HG03575 (cell line): ENCODE results near the gene ABCC3.

Experiments used
- ATAC-seq: cut with Tn5 transposase; IDR thresholded peaks from one replicate; pipeline ENCODE4 v1.9.1; 2021; ENCODE audit not compliant: unreplicated experiment, insufficient number of reproducible peaks, low FRiP score; ENCODE audit errors: extremely low read depth

Gene ABCC3

DNA sequence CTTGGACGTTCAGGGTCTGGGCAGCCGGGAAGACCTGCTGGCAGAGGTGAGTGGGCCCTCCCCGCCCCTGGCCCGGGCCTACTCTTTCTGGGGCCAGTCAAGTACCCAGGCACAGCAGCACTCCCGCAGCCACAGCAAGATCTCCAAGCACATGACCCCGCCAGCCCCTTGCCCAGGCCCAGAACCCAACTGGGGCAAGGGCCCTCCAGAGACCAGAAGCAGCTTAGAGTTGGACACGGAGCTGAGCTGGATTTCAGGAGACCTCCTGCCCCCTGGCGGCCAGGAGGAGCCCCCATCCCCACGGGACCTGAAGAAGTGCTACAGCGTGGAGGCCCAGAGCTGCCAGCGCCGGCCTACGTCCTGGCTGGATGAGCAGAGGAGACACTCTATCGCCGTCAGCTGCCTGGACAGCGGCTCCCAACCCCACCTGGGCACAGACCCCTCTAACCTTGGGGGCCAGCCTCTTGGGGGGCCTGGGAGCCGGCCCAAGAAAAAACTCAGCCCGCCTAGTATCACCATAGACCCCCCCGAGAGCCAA, 8.6 kb upstream of the ABCC3 start:
- no peak for ATAC-seq

DNA sequence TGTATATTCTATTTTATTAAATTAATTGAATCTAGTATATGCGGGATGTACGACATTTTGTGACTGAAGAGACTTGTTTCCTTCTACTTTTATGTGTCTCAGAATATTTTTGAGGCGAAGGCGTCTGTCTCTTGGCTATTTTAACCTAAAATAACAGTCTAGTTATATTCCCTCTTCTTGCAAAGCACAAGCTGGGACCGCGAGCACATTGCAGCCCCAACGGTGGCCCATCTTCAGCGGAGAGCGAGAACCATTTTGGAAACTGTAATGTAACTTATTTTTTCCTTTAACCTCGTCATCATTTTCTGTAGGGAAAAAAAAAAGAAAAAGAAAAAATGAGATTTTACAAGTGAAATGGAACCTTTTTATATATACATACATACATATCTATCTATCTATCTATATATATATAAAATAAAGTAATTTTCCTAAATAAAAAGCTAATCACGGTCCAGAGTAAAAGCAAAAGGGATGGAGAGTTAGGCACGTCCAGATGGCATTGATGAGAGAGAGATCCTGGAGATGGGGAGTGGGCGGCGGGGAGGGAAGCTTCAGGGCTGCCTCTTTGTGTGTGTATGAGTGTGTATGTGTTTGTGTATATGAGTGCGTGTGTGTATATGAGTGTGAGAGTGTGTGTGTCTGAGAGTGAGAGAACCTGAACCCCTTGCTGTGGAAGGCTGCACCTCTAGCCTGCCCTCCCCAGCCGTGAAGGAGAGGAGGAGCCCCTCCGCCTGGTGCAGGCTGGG, 7.5 kb upstream of the ABCC3 start:
- ATAC-seq: no peak

DNA sequence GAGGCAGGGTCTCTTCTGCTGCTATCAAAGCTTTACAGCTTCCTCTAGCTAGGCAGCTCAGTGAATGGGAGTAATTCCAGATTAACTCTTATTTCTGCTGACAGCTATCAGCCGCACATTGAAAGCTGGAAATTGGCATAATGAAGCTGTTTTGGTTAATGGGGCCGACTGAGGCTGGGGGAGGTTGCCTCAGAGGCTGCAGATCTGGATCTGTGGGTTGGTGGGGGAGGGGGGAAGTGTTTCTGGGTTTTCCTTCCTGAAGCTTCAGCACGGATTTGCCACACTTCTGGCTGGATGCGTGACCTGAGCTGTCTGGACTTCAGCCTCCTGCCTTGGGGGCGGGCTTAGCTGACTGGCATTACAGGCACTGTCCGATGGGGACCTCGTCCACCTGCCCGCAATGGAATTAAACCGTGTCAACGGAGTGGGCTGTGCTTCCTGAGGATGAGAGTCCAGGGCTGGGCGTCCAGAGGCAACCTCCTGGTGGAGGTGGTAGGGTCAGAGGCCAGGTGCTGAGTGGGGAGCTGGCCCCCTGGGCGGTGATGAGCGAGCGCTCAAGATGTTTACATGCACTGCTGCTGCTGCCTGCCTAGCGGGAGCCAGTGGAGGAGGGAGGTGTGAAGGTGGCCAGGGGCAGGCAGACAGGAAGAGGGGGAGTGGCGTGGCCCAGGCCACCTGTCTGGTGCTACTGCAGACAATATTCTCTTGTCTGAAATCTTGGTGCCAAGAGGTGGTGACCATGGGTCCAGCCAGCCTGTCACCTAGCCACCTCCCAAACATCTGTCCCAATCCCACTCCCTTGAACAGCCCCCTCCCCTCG, 6.7 kb upstream of the ABCC3 start:
- no peak for ATAC-seq

DNA sequence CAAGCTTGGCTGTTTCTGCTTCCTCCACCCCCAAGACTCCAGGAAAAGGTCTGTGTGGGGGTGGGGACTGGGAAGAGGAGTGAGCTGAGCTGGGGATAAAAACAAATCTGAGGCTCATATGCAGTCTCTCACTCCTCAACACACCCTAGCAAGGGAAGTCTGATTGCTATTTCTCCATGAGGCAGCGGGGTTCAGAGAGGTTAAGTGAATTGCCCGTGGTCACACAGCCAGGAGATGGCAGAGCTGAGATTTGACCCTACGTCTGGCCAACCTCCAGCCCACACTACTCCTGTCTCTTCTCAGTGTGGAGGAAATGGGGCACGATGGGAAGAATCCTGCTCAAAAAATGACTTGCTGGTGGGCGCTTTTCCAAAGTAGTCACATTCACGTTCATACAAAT, 4.8 kb upstream of the ABCC3 start:
- ATAC-seq: no peak

DNA sequence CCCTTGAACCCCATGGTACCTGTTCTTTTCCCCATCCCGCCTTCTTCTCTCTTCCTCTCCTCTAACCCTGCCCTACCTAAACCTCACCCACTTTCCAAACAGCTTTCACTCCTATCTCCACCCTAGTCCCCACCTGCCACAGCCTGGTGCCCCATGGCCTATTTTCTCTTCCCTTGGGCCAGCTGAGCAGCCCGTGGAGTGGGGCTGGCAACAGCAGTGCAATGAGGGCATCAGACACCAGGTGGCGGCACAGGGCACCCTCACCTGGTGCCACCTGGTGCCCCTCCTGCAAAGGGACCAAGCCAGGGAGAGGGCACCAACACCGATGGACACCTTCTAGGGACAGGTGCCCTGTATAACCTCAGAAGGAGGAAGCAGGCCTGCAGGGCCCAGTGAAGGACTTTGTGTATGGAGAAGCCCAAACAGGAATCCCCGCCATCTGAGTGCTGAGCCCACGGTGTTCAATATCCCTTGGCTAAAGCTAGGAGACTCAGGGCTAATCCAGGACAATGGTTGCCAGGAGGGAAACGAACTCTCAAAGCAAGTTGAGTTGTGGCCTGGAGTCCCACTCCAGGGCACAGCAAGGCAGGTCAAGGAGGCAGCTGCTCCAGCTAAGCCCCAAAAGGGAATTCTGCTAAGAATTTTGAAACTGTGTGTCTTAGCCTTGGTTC, 4.0 kb upstream of the ABCC3 start:
- no peak for ATAC-seq

DNA sequence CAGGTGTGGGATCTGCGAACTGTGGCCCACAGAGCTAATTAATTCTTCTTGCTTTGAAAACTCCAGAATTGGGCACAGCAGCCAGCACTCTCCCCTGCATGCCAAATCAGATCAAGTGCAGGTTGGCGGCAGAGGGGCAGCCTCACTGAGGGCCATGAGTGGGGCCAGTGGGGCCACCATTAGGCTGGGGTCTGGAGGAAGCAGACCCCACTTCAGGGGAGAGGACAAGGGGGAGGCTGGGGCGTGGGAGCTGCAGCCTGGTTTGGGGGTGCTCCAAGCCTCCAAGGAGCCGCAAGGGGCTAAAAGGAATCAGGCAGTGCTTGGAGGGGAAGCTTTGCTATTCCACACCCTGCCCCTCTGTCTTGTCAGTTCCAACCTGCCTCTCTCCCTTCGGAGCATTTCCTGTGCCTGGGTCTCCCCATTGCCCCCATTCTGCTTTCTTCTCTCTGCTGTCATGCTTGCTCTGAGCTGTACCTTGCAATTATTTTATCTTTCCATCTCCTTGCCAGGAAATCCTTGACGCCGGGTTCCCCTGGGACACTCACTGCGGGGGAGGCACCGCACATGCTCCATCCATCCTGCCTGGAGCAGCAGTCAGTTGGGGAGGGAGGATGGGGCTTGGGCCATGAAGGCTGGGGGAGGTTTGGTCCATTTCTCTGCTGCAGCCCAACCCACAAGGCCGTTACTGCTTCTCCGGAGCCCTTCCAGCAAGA, 3.3 kb upstream of the ABCC3 start:
- no peak for ATAC-seq

DNA sequence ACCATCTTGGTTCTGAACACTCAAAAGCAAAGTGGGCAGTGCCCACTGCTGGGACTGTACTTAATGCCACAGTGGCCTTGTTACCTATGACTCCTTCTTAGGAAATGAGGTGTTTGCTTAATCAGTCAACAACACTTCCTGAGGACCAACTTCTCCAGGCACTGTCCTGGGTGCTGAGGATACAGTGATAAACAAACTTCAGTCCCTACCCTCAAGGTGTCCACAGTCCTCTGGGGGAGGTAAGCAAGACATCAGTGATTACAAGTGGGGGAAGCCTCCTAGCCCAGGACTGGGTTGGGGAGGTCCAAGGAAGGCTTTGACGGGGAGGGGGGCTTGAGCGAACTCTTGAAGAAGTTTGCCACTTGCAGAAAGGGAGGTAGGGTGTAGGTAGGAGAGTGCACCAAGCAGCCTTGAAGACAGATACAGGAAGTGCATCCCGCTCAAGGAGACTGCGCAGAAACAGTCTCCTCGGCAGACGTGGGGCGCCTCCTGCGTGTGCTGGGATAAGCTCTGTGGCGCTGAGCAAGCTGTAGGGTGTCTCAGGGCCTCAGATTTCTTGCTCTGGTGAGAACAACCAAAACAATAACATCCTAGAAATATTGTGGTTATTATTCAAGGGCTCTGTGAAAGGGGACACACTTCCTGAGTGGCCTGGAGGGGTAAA, 2.6 kb upstream of the ABCC3 start:
- no peak for ATAC-seq

DNA sequence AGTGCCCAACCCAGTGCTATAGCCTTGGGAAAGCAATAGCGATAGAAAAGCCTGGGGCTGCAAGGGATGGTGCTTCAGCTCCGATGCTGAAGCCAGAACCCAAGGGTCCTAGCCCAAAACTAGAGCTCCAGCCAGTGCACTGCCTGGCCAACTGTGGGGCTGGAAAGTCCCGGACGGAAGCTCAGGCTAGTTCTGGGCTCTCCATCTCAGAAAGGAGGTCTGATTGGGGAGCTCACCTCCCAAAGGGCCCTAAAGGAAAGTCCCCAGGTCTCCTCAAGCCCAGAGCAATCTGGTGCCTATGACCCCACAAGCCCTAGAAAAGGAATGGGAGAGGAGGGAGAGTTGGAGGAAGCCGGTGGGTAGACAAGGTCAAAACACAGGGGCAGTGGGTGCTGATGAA, 2.0 kb upstream of the ABCC3 start:
- no peak for ATAC-seq

DNA sequence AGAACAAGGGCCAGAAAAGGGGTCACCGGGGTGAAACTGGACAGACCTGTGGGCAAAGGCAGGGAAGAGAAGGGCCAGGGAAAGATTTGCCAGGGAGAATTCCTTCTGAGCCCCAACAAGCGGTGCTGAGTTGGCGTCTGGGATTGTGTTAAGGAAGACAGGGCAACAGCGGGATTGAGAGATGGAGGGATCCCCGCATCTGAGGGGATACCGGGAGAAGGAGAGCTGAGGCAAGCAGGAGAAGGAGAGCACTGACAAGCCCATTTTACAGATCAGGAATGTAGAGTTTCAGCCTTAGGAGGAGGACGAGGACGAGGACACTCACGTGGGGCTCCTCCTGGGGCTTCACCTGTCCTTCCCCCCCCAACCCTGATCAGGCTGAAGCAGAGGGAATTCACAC, 998 bp upstream of the ABCC3 start:
- no peak for ATAC-seq

DNA sequence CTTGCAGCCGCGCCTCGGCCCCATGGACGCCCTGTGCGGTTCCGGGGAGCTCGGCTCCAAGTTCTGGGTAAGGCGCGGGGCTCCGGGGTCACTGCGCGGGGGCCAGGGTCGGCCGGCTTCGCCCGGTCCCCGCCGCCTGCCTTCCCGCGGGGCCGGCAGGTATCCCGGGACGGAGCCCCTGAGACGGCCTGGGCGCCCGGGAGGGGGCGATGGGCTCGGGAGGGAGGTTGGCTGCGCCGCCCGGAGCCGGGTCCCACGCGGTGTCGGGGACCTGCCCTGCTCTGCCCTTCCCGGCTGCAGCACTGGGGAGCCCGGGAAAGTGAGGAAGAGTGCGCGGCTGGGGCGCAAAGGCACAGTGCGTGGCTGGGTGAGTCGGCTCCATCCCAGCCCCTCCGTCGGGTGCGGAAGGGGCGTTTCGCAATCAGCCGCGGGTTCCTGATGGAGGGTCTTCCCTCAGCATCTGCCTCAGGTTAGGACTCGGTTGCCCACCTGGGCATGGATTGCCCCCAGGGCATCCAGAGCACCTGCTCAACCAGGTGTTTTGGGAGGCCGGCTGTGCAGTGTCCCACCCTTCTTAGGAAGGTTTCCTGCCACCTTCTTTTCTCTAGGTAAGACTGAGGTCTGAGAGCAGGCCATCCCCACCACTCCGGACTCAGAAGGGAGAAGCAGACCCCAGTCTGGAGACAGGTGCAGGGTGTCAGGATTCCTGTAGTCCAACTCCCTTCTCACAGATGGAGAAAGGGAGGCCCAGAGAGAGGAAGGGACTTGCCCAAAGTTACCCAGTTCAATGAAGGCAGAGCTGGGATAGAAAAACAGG, 442 bp downstream of the ABCC3 start:
- ATAC-seq: no peak

DNA sequence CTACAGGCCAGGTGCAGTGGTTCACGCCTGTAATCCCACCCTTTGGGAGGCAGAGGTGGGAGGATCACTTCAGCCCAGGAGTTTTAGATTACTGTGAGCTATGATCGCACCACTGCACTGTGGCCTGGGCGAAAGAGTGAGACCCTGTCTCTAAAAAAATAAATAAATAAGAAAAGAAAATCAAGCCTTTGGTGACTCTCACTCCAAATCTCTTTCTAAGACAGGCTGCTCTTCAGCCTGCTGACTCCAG, 976 bp downstream of the ABCC3 start:
- no peak for ATAC-seq

DNA sequence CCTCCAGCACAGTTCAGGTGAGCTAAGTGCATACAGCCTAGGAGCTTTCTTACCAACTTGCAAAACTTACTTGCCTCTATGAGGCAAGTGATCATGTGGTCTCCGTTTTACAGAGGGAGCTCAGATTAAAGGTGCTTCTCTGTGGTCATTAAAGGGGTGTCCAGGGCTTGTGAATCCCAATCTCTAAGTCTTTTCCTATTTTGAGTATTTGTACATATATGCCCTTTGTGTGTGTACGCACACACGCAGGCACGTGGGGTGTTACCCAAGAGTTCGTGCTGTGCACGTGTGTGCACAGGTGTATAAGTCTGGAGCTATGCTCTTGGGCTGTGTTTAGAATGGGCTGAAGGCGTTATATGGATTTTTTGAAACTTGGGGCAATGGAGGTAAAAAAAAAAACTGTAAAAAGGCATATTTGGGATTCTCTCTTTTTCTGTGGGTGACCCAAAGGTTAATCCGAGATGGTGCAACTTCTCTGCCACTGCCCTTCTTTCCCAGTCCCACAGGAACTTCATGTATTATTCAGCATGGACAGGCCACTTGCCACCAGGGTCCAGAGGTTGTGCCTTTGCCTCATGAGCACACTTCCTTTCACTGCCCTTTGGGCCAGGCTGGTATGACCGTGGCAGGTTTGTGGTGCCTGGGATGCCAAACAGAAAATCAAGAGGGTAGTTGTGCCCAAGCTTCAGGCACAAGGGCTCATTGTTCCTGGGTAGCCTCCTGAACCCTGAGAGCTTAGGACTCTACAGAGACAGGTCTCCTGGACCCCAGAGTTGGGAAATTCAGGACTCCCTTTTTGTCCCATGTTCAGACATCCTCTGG, 1.5 kb downstream of the ABCC3 start:
- no peak for ATAC-seq

DNA sequence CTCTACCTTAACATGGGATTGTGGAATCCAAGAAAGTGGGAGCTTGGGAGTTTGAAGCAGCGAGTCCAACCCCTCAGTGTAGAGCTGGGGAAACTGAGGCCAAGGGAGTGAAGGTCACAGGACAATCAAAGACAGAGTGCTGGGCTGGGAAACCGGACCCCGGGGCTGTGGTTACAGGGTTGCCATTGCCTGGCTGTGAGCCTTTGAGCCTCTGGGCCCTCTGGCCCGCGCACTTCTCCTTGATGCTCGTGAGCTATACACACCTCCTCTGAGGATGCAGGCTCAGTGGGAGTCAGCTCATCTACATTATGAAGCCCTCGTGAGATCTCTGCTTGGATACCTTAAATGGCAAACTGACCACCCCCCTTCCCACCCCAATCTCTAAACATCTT, 2.1 kb downstream of the ABCC3 start:
- no peak for ATAC-seq

DNA sequence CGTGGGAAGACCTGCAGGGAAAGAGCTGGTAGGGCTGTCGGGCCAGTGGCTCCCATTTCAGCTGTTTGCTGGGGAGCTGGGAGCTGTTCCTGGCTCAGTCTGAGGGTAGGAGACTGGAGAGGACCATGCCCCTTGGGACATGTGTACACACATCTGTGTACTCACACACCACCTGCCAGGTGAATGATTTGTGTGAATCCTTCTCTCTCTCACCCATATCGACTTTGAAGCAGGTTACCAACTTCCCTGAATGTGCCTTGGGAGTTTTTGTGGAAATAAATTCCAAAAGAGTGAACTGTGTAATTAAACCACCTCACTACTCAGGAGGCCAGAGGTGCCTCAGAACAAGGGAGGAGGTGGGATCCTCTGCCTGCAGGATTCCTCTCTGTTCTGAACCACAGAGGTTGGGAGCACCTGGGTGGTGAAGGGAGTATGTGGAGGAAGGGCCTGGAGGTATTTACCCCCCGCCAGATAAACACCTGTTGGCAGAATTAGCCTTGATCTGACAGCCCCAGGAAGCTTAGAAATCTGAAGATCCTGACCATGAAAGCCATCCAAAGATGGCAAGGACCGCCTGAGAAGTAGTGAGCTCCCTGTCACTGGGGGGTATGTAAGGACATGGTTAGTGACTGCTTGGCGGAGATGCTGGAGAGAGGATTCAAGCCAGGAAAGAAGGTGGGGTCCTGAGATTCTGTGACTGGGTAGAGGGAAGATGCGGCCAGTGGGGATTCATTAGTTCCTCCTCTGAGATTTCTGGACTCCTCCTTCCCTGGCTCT, 3.3 kb downstream of the ABCC3 start:
- ATAC-seq: no peak

DNA sequence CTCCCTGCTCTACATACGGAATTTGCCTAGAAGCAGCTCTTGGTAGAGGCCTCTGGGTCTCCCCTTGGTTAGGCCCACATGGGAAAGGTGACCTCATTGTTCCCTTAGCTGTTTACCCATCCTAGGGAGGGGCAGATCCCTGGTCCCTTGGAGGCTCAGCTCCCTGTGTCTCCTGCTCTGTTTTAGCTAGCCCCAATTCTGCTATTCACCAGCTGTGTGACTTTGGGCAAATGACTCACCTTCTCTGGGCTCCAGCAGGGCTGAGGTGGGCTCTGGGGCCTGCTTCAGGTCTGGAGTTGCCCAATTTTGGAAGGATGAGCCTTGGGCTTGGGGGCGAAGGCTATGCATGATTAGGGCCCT, 3.9 kb downstream of the ABCC3 start:
- ATAC-seq: no peak

DNA sequence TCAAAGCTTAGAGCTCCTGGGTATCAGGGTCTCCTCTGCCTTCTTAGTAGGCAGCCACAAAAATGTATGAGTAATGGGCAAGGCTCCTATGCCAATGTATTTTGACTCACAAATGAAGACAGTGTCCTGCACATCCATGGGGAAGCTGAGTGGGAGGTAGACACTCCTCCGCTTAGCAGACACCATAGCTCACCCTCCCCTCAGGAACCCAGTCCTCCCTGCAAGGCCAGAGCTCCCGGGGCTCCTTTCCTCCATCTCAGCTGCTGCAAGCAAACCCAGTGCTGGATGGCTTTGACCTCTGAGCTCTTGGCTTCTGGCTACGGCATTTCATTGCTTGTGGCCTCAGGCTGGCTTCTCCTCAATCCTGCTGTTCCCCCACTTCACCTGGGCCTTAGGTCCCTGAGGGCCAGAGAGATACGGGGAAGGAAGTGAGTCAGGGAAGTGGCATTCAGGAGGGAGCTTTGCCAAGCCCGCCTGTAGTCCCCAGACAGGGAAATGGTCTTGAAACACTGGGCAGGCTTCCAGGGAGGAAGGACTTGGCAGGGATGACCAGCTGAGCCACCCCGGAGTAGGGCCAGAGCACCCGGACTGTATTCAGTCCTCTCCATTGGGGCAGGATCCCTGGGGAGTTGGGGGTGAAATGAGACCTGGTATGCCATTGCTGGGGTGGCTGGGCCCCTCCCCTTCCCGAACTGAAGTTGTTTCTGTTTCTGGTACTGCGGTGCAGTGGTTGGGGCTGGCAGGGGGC, 4.5 kb downstream of the ABCC3 start:
- ATAC-seq: no peak
